ENCODE measurements around the gene PLEKHB1.
A peak's percentile ranks its signal among the peaks of the same experiment; 100 is the strongest.
"Not testable (repeated sequence)": the region's sequence is repeated elsewhere in the genome, so short reads cannot be mapped to it uniquely, and the experiment has no call there.

The PLEKHB1 gene

DNA sequence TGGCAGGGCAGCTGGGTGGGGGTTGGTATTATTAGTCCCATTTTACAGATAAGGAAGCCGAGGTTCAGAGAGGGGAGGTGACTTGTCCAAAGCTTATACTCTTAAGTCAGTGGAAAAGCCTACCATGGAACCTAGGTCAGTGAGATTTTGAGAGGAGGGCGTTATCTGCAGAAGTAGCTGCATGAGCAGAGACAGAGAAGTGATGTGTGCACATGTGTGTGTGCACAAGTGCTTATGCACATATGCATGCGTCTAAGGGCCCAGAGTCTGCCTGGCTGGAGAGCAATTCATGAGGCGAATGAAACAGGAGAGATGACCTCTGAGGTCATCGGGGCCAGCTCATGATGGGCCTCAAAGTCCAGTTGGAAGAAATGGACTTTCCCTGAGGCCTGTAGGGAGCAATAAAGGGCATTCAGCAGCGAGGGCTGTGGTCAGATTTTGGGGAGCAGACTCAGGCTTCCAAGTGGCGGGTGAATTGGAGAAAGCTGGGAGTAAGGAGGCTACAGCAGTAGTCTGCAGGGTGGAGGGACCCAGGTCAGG, 8.2 kb downstream of the PLEKHB1 start:
- H3K4me1 Mint-ChIP-seq (ENCODE audit: low read depth), result no peaks in the 10 kb centered on the region
- no peaks in the 10 kb centered on the region for H3K36me3 Mint-ChIP-seq (ENCODE audit: low read depth)
- H3K9me3 Mint-ChIP-seq, result no peaks in the 10 kb centered on the region
- no peak overlapping the region for H3K27ac Mint-ChIP-seq
- H3K4me3 Mint-ChIP-seq, result no peak overlapping the region
- H3K27me3 Mint-ChIP-seq, result no peaks in the 10 kb centered on the region

DNA sequence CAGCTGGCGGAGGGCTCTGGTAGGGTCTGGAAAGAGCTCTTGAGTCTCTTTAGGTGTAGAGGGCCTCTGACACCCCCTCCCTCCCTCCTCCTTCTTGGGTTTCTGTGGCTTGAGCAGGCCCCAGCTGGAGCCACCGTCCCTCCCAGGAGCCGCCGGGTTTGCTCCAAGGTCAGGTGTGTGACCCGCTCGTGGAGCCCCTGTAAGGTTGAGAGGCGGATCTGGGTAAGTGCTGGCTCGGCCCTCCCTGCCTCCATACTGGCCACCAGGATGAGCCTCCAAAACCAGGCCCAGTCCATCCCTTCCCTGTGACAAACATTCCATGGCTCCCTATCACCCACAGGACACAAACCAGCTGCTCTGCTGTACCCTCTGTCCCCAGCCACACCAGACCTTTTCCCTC, 9.3 kb downstream of the PLEKHB1 start:
- Mint-ChIP-seq H3K4me1 (ENCODE audit: low read depth) (no peaks in the 10 kb centered on the region), H3K9me3 (no peaks in the 10 kb centered on the region), H3K4me3 (no peak overlapping the region), H3K27me3 (no peaks in the 10 kb centered on the region), H3K27ac (no peak overlapping the region), H3K36me3 (ENCODE audit: low read depth) (no peaks in the 10 kb centered on the region)

DNA sequence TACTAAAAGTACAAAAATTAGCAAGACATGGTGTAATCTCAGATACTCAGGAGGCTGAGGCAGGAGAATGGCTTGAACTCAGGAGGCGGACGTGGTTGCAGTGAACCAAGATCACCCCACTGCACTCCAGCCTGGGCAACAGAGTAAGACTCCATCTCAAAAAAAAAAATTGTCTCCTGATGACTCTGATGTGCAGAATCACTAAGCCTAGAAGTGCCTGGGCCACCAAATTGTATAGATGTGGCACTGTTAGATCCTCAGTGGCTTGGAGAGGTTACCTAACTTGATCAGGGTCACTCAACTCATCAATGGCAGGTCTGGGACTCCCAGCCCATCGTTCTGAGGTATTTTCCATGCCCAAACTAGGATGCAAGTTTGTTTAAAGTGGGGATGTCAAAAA, 10.6 kb downstream of the PLEKHB1 start:
- peaks cover 8% of the 10 kb centered on the region for H3K4me1 Mint-ChIP-seq (ENCODE audit: low read depth)
- no peaks in the 10 kb centered on the region for H3K9me3 Mint-ChIP-seq
- H3K4me3 Mint-ChIP-seq, result no peak overlapping the region
- no peaks in the 10 kb centered on the region for H3K27me3 Mint-ChIP-seq
- H3K36me3 Mint-ChIP-seq (ENCODE audit: low read depth), result no peaks in the 10 kb centered on the region
- no peak overlapping the region for H3K27ac Mint-ChIP-seq

DNA sequence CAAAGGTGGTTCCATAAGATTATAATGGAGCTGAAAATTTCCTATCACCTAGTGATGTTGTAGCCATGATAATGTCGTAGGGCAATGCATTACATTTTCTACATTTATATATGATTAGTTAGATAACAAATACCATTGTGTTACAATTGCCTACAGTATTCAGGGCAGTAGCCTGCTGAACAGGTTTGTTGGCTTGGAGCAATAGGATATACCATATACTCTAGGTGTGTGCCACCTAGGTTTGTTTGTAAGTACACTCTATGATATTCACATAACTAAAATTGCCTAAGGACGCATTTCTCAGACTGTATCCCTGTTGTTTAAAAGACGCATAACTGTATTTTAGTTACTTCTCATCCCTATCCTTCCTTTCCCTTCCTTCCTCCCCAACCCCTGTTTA, 13.6 kb downstream of the PLEKHB1 start:
- H3K4me3 Mint-ChIP-seq, result no peak overlapping the region
- no peak overlapping the region for H3K27ac Mint-ChIP-seq
- no peaks in the 10 kb centered on the region for H3K9me3 Mint-ChIP-seq
- H3K36me3 Mint-ChIP-seq (ENCODE audit: low read depth), result no peaks in the 10 kb centered on the region
- no peaks in the 10 kb centered on the region for H3K27me3 Mint-ChIP-seq
- H3K4me1 Mint-ChIP-seq (ENCODE audit: low read depth), result peaks cover 8% of the 10 kb centered on the region

DNA sequence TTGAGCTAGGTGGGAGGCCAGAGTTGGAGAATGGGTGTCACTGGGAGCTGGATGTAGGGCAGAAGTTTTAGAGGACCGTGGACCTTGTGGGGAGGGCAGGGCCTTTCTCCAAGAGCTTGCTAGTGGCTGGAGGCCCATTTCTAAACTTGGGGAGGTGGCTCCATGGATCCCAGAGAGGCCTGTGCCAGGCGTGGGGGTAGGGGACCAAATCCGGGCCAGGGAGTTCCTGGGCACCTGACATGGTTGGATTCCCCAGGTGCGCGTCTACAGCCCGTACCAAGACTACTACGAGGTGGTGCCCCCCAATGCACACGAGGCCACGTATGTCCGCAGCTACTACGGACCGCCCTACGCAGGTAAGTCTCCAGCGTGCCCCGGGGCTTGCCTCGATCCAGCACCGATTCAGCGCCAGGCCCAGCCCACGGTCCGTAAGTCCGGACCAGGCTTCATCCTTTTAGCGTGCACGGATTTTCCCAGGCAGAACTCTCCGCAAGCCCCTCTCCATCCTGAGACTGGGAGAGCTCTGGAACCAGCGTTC, 14.2 kb downstream of the PLEKHB1 start:
- H3K4me3 Mint-ChIP-seq, result peak overlapping the region; percentile 40

DNA sequence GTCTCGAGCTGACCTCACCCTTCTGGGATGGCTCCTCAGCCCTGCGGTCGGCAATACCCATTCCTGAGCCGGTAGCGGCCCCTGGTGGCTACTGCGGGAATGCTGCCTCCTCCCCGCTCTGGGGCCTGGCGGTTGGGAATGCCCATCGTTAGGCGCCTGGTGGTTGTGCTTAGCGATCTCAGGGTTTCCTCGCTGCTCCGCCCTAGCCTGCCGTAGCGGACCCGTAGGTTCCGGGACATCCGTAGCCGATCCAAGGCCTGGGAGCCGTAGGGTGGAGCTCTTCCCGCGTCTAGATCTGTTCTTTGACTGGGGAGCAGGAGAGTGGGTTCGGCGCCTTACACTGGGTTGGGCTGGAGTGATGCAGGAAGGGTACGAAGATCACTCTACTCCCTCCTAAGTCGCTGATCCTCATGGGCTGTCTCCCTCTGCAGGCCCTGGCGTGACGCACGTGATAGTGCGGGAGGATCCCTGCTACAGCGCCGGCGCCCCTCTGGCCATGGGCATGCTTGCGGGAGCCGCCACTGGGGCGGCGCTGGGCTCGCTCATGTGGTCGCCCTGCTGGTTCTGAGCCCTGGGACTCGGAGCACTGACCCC, 14.8 kb downstream of the PLEKHB1 start:
- Mint-ChIP-seq H3K4me3 (peak overlapping the region; percentile 40), H3K27me3 (no peaks in the 10 kb centered on the region), H3K4me1 (ENCODE audit: low read depth) (peaks cover 8% of the 10 kb centered on the region), H3K9me3 (no peaks in the 10 kb centered on the region), H3K27ac (no peak overlapping the region), H3K36me3 (ENCODE audit: low read depth) (no peaks in the 10 kb centered on the region)

More for the DNA sequence above, 14.2 kb downstream of the PLEKHB1 start:
- Mint-ChIP-seq H3K27ac (no peak overlapping the region), H3K36me3 (ENCODE audit: low read depth) (no peaks in the 10 kb centered on the region), H3K4me1 (ENCODE audit: low read depth) (peaks cover 8% of the 10 kb centered on the region), H3K9me3 (no peaks in the 10 kb centered on the region), H3K27me3 (no peaks in the 10 kb centered on the region)

DNA sequence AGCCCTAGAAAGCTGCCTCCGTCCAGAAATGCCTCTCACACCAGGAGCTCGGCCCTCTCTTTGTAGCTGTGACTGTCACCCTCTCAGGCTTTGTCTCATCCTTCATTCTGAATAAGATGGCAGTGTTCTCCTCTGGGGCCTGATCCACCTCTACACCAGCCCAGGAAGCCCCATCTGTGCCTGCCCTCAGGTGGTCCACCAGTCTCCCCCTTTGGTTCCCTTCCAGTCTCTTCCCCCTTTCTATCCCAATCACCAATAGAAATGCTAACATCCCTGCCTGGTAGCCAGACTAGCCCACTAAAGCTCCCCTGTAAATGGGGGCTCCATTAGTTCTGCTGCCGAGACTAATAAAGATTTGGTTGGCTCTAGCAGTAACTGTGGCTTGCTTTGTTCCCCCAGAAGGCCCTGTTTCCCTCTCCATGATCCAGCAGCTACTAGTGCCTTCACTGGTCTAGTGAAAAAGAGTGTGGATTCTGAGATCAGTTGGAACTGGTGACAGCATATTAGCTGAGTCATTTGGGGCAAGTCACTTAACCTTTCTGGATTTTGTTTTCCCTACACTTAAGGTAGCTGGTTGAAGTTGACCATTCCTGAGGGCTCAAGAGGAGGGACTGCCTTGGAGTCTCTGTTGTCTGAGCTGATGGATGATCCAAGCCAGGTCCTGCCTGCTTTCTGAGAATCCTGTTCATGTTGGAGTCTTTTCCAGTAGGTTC, 16.2 kb downstream of the PLEKHB1 start:
- Mint-ChIP-seq H3K4me1 (ENCODE audit: low read depth) (peaks cover 8% of the 10 kb centered on the region), H3K4me3 (no peak overlapping the region), H3K27me3 (no peaks in the 10 kb centered on the region), H3K27ac (no peak overlapping the region), H3K36me3 (ENCODE audit: low read depth) (no peaks in the 10 kb centered on the region), H3K9me3 (no peaks in the 10 kb centered on the region)

DNA sequence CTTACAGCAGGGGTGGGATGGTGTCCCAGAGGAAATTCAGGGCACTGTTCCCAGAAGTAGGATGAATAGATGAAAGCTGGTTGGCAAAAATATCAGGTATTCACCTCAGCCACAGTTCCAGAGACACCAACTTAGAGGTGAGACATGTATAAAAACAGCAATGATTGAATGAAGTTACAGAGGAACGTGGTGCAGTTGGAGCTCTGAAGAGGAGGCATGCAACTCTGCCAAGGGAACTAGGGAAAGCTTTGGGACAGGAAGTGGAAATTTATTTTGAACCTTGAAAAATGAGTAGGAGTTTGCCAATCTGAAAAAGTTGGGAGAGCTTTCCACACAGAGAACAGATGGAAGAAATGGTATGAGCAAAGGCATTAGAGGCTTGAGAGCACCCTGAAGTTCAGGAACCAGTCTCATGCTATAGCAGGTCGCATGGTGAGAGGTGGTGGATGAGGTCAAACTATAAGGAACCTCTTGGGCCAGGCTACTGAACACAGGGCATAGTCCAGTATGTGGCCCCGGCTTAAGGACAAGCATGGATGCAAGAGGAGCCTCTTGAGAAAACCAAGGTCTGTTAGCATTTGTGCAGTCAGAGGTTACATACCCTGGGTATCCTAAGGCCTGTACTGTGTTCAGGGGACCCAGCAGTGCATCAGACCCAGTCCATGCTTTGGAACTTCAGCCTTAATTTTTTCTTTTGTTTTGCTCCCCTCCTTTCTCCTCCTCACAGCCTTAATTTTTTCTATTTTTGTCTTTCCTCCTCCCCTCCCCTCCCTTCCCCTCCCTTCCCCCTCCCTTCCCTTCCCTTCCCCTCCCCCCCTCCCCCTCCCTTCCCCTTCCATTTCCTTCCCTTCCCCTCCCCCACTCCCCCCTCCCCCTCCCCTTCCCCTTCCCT, 17.5 kb downstream of the PLEKHB1 start:
- no peaks in the 10 kb centered on the region for H3K27me3 Mint-ChIP-seq
- H3K4me1 Mint-ChIP-seq (ENCODE audit: low read depth), result peaks cover 8% of the 10 kb centered on the region
- no peaks in the 10 kb centered on the region for H3K36me3 Mint-ChIP-seq (ENCODE audit: low read depth)
- H3K9me3 Mint-ChIP-seq, result no peaks in the 10 kb centered on the region
- H3K4me3 Mint-ChIP-seq, result no peak overlapping the region
- no peak overlapping the region for H3K27ac Mint-ChIP-seq

DNA sequence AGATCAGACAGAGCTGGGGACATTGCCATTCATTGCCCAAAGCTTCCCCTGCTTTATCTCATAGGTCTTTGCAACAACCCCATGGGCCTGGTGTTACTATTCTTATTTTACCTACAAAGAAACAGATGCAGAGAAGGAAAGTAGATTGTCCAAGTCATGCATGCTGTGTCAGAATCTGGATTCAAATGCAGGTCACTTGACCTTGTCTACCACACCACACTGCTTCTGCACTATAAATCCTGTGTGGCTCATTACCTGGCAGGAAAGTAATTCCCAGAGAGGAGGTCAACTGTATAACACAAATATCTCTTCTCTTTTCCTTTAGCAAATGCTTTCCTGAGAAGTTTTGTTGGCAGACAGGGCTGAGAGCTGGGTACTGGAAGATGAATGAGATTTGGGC, 18.5 kb downstream of the PLEKHB1 start:
- no peaks in the 10 kb centered on the region for H3K27me3 Mint-ChIP-seq
- no peaks in the 10 kb centered on the region for H3K36me3 Mint-ChIP-seq (ENCODE audit: low read depth)
- H3K4me3 Mint-ChIP-seq, result no peak overlapping the region
- H3K4me1 Mint-ChIP-seq (ENCODE audit: low read depth), result peaks cover 8% of the 10 kb centered on the region
- no peaks in the 10 kb centered on the region for H3K9me3 Mint-ChIP-seq
- H3K27ac Mint-ChIP-seq, result no peak overlapping the region

DNA sequence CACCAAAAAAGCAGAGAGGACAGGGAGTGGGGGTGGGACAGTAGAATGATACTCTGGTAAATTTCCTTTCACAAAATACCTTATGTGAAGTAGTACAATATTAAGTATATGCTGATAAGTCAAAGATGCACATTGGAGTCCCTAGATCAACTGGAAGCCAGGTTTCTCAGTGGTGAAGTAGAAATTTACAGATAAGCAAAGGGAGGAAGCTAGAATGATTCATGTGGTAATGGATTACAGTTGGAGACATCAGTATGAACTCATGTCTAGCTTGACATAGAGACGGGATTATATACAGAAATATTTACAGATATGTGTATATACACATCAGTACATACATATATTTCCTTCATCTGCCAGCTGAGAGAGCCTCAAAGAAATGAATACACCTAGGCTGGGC, 21.5 kb downstream of the PLEKHB1 start:
- Mint-ChIP-seq H3K4me1 (ENCODE audit: low read depth) (no peaks in the 10 kb centered on the region), H3K9me3 (no peaks in the 10 kb centered on the region), H3K27ac (no peak overlapping the region), H3K27me3 (no peaks in the 10 kb centered on the region), H3K4me3 (no peak overlapping the region), H3K36me3 (ENCODE audit: low read depth) (no peaks in the 10 kb centered on the region)

DNA sequence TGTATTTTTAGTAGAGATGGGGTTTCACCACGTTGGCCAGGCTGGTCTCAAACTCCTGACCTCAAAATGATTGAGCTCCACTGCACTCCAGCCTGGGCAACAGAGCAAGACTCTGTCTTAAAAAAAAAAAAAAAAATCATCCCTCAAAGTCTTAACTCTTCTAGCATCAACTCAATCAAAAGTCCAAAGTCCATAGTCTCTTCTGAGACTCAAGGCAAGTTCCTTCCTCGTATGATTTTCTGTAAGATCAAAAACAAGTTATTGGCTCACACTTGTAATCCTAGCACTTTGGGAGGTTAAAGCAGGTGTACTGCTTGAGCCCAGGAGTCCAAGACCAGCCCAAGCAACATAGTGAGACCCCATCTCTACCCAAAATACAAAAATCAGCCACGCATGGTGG, 24.4 kb downstream of the PLEKHB1 start:
- H3K27ac Mint-ChIP-seq, result no peak overlapping the region
- peaks cover 4% of the 10 kb centered on the region for H3K36me3 Mint-ChIP-seq (ENCODE audit: low read depth)
- no peaks in the 10 kb centered on the region for H3K27me3 Mint-ChIP-seq
- H3K4me3 Mint-ChIP-seq, result no peak overlapping the region
- no peaks in the 10 kb centered on the region for H3K9me3 Mint-ChIP-seq
- H3K4me1 Mint-ChIP-seq (ENCODE audit: low read depth), result no peaks in the 10 kb centered on the region

DNA sequence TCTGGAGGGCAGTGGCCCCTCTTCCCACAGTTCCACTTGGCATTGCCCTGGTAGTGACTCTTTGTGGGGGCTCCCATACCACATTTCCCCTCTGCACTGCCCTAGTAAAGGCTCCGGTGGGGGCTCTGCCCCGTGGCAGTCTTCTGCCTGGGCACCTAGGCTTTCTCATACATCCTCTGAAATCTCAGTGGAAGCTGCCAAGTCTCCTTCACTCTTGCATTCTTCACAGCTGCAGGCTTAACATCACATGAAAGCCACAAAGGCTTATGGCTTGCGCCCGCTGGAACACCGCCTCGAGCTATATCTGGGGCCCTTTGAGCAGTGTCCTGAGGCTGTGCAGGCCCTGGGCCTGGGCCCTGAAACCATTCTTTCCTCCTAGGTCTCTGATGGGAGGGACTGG, 25.3 kb downstream of the PLEKHB1 start:
- no peak overlapping the region for H3K27ac Mint-ChIP-seq
- no peaks in the 10 kb centered on the region for H3K4me1 Mint-ChIP-seq (ENCODE audit: low read depth)
- H3K36me3 Mint-ChIP-seq (ENCODE audit: low read depth), result peaks cover 4% of the 10 kb centered on the region
- H3K9me3 Mint-ChIP-seq, result no peaks in the 10 kb centered on the region
- H3K4me3 Mint-ChIP-seq, result no peak overlapping the region
- H3K27me3 Mint-ChIP-seq, result no peaks in the 10 kb centered on the region

DNA sequence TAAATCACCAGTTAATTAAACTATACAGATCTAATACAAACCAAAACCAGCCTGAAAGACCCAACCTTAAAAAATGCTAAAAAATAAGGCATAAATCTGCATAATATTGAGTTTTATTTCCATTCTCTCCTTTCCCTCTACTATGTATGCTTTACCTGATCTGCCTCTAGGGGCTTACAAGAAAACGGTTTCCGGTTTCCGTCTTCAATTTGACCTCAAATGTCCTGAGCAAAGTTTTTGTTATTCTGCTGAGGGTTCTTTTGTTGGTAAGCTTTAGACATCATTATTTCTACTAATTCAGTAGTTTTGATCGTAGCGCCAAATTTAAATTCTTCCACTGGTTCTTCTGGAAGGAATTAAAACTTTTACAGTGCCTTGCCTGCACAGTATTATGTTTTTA, 30.2 kb downstream of the PLEKHB1 start:
- not testable (repeated sequence) for H3K27me3 Mint-ChIP-seq; H3K27ac Mint-ChIP-seq; H3K4me3 Mint-ChIP-seq; H3K4me1 Mint-ChIP-seq (ENCODE audit: low read depth); H3K9me3 Mint-ChIP-seq
- peaks cover 20% of the 10 kb centered on the region for H3K36me3 Mint-ChIP-seq (ENCODE audit: low read depth)

DNA sequence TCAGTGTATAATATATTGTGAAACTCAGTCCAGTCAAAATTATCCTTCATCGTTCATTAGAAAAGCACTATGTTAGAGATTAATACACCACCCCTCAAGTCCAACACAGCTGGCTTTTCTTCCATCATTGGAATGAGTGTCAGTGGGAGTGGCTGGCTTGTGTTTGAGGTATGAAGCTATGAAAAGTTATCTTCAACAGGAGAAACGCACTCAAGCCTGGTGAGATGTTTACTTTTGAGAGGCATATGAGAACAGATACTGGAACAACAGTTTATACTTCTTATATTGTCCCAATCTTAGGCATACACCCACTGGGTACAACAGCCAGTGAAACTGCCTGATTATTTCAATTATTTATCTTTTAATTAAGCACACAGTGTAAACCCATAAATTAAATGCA, 34.3 kb downstream of the PLEKHB1 start:
- peaks cover 23% of the 10 kb centered on the region for H3K36me3 Mint-ChIP-seq (ENCODE audit: low read depth)
- H3K27ac Mint-ChIP-seq, result no peak overlapping the region
- no peaks in the 10 kb centered on the region for H3K9me3 Mint-ChIP-seq

More for the DNA sequence above, 34.3 kb downstream of the PLEKHB1 start:
- Mint-ChIP-seq H3K4me1 (ENCODE audit: low read depth) (no peaks in the 10 kb centered on the region), H3K27me3 (no peaks in the 10 kb centered on the region), H3K4me3 (no peak overlapping the region)

Data from stimulated activated naive CD8-positive, alpha-beta T cell treated with anti-CD3 and anti-CD28 coated beads, Interleukin-15, Interleukin-2, amounts not matched to agents 100 ng/mL and 50 ng/mL, for 24 hours (primary cell).